ENCODE results near the gene ARF6. TPM values are rescaled to one million over a fixed set of nuclear protein-coding genes. Genes with fewer than 3 reads are reported as not detected.

Gene ARF6
- total and polyA plus RNA-seq, 2 experiments from 2014 or later = 22.5 to 27.8 TPM

- H3K27me3 ChIP-seq = no peaks in the 10 kb centered on the region
- H3K4me3 ChIP-seq = no peak overlapping the region
- TF ChIP-seq CTCF (IDR thresholded peaks at IDR 0.05; ENCODE audit: low read depth, low read length) = no peak
These were observed 48.0 kb downstream of the ARF6 start for GRCh38 chr14:49940808-49941421.

GRCh38 chr14:49942090-49942489 lies 49.2 kb downstream of the ARF6 start:
- H3K27ac ChIP-seq = no peak overlapping the region
- H3K36me3 ChIP-seq = no peaks in the 10 kb centered on the region
- DNase-seq (ENCODE audit: low read depth in 1 of 2, low spot score in 1 of 2) = no peak
- no peak overlapping the region for H3K4me3 ChIP-seq
- H3K9me3 ChIP-seq (ENCODE audit: low read depth) = no peaks in the 10 kb centered on the region
- H3K4me1 ChIP-seq (ENCODE audit: low read depth) = no peaks in the 10 kb centered on the region
- TF ChIP-seq CTCF (IDR thresholded peaks at IDR 0.05; ENCODE audit: low read depth, low read length) = no peak
- no peaks in the 10 kb centered on the region for H3K27me3 ChIP-seq

More at GRCh38 chr14:49940808-49941421, 48.0 kb downstream of the ARF6 start:
- no peak overlapping the region for H3K27ac ChIP-seq
- no peaks in the 10 kb centered on the region for H3K36me3 ChIP-seq
- no peaks in the 10 kb centered on the region for H3K4me1 ChIP-seq (ENCODE audit: low read depth)
- H3K9me3 ChIP-seq (ENCODE audit: low read depth) = no peaks in the 10 kb centered on the region
- peak in 1 of 2 donors; percentile 55 for DNase-seq (ENCODE audit: low read depth in 1 of 2, low spot score in 1 of 2)

DNA sequence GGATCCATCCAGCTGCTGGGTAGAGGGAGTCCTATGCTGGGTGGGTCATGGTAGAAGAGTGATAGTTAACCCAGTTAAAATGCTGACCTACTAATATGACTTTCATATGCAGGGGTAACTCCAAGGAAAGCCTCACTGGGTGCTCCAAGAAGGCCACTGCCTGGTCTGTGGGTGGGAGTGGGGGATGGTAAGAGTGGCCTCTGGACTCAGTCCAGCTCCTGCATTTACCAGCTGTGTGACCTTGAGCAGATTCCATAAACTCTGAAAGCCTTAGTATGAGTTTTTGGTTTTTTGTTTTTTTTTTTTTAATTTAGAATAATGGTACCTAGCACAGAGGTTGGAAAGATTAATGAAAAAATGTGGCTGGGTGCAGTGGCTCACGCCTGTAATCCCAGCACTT lies 51.6 kb downstream of the ARF6 start:
- DNase-seq (ENCODE audit: low read depth in 1 of 2, low spot score in 1 of 2) = no peak

DNA sequence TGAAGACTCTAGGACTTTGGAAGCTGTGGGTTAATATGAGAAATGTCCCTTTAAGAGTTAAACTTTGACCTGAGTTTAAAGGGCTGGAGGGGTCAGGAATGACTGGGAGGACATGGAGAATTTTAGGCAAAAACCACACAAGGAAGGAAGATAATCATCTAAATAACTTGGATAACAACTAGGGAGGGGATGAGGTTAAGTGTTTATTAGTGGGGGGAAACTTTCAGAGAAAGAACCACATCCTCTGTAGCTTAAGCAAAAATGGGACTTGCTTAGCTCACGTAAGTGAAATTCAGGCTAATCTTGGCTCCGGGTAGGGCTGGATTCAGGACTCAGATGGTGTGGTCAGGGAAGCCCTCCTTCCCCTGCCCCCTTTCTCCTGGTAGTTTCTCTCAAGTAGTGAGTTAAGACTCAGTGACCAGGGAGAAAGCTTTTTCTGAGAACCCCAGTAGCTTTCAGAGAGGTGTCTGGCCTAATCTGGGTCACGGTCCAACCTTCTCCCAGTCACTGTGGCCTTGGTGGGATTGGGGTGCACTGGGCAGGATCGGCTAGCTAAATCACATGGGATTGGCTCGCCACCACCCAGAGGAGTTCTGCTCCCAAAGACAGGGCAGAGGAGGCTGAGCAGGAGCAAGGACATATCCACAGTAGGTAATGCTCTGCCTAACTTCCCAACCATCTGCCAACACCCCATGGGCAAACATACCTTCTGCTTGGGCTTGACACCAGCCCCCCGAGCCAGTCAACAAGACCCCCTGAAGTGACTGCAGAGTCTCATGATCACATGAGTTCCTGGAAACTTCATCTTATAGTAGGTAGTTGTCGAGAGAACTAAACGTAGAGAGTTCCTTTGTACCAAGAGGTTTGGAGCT lies 52.8 kb downstream of the ARF6 start:
- no peak for DNase-seq (ENCODE audit: low read depth in 1 of 2, low spot score in 1 of 2)
- H3K27me3 ChIP-seq = no peaks in the 10 kb centered on the region
- H3K9me3 ChIP-seq (ENCODE audit: low read depth) = no peaks in the 10 kb centered on the region
- H3K36me3 ChIP-seq = no peaks in the 10 kb centered on the region
- H3K4me3 ChIP-seq = no peak overlapping the region
- no peak overlapping the region for H3K27ac ChIP-seq
- TF ChIP-seq CTCF (IDR thresholded peaks at IDR 0.05; ENCODE audit: low read depth, low read length) = no peak
- no peaks in the 10 kb centered on the region for H3K4me1 ChIP-seq (ENCODE audit: low read depth)

More for the DNA sequence above, 51.6 kb downstream of the ARF6 start:
- H3K36me3 ChIP-seq = no peaks in the 10 kb centered on the region
- H3K4me1 ChIP-seq (ENCODE audit: low read depth) = no peaks in the 10 kb centered on the region
- no peaks in the 10 kb centered on the region for H3K27me3 ChIP-seq
- H3K4me3 ChIP-seq = no peak overlapping the region
- H3K27ac ChIP-seq = no peak overlapping the region
- no peak for TF ChIP-seq CTCF (IDR thresholded peaks at IDR 0.05; ENCODE audit: low read depth, low read length)
- no peaks in the 10 kb centered on the region for H3K9me3 ChIP-seq (ENCODE audit: low read depth)

Other genes with a start within 250 kb of the ARF6 start
- gene POLE2, start 204.9 kb upstream of the ARF6 start, total RNA-seq = 2.8 and 4.5 TPM in 2 replicates
- gene POLE2, start 204.9 kb upstream of the ARF6 start, polyA plus RNA-seq = 9.0 and 11.8 TPM in 2 replicates
- gene KLHDC1, start 200.0 kb upstream of the ARF6 start, total RNA-seq = 0.85 and 2.6 TPM in 2 replicates
- 4.0 and 4.1 TPM in 2 replicates for gene KLHDC1, start 200.0 kb upstream of the ARF6 start, polyA plus RNA-seq
- gene KLHDC2, start 124.9 kb upstream of the ARF6 start, total RNA-seq = 83.7 and 94.5 TPM in 2 replicates
- 192 and 236 TPM in 2 replicates for gene KLHDC2, start 124.9 kb upstream of the ARF6 start, polyA plus RNA-seq
- 33.9 and 43.9 TPM in 2 replicates for gene NEMF, start 40.3 kb upstream of the ARF6 start, total RNA-seq
- 71.9 and 80.5 TPM in 2 replicates for gene NEMF, start 40.3 kb upstream of the ARF6 start, polyA plus RNA-seq
- gene VCPKMT, start 223.5 kb downstream of the ARF6 start, total RNA-seq = 3.8 and 4.8 TPM in 2 replicates
- gene VCPKMT, start 223.5 kb downstream of the ARF6 start, polyA plus RNA-seq = 8.7 and 10.7 TPM in 2 replicates